8988T (cell line): ENCODE data around the gene ACER2.
"Not testable (repeated sequence)": the region's sequence is repeated elsewhere in the genome, so short reads cannot be mapped to it uniquely, and the experiment has no call there.

Experiments used
- DNase-seq: peaks from one replicate; pipeline ENCODE4 v3.0.0; 2011

The ACER2 gene

GRCh38 chr9:19409401-19410194 is 789 bp downstream of the ACER2 start:
- DNase-seq: peak; percentile 20

DNA sequence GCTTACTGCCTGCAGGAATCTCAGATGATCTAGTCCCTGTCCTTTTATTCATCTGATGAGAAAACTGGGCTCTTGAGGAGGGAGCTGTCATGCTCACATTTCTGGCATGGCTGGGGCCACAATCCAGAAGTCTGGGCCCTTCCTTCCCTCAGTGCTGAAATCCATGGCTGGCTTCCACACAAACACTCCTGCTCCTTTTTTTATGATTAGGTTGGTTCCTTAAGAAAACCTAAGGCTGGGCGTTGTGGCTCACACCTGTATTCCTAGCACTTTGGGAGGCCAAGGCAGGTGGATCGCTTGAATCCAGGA is 1.3 kb downstream of the ACER2 start:
- DNase-seq: no peak

DNA sequence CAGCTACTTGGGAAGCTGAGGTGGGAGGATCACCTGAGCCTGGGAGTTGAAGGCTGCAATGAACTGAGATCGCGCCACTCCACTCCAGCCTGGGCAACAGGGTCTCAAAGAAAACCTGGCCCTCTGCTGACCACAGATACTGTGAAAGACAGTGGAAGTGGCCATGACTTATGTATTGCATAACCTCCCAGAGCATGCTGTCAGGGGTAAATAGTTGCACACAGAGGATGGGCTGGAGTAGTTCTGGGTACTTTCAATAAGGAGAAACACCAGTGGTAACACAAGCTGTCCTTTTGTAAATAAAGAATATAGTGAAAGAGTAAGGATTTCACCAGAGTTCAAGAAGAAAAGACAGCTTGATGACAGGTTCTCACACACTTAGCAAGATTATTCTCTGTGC is 1.8 kb downstream of the ACER2 start:
- DNase-seq: no peak

DNA sequence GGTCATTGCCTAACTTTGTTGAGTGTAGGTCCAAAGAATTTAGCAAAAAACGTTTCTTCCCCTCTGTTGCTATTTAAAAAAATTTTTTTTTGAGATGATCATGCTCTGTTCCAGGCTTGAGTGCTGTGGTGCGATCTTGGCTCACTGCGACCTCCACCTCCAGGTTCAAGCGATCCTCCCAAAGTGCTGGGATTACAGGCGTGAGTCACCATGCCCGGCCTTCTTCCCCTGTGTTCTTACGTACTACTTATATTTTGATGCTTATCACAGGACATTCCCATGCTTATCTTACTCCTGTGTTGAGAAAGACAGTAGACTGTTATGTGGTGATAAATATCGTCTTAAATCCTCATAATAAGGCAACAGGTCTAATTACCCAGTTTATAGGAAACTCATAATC is 2.5 kb downstream of the ACER2 start:
- DNase-seq: no peak

- not testable (repeated sequence) for DNase-seq
Measured at GRCh38 chr9:19413456-19413855, 4.6 kb downstream of the ACER2 start.

DNA sequence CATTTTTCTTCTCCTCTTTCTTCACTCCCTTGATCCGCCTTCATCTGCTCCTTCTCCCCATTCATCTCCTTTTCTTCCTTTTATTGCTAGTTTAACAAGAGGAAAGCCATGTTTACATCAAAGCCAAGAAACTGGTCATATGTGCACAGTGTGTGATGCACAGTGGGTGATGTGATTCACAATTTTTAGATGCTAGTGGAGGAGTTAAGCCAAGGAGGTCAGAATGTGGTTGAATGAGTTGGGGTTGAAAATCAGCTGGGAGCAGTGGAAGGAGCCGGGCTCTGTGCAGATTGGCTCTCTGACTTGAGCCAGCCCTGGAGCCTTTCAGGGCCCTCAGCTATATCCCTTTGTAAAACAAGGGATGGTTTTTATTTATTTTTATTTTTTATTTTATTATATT is 7.3 kb downstream of the ACER2 start:
- DNase-seq: no peak

DNA sequence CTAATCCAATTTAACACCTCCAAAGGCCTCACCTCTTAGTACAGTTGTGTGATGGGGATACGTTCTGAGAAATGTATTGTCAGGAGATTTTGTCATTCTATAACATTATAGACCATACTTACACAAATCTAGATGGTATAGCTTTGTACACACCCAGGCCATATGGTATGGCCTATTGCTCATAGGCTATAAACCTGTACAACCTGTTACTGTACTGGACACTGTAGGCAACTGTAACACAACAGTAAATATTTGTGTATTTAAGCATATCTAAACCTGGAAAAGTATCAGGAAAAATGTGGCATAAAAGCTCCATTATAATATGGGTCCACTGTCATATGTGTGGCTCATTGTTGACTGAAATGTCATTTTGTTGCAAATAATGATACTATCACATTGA is 12.1 kb downstream of the ACER2 start:
- no peak for DNase-seq

- DNase-seq: no peak
Measured at GRCh38 chr9:19423163-19423562, 14.4 kb downstream of the ACER2 start.

DNA sequence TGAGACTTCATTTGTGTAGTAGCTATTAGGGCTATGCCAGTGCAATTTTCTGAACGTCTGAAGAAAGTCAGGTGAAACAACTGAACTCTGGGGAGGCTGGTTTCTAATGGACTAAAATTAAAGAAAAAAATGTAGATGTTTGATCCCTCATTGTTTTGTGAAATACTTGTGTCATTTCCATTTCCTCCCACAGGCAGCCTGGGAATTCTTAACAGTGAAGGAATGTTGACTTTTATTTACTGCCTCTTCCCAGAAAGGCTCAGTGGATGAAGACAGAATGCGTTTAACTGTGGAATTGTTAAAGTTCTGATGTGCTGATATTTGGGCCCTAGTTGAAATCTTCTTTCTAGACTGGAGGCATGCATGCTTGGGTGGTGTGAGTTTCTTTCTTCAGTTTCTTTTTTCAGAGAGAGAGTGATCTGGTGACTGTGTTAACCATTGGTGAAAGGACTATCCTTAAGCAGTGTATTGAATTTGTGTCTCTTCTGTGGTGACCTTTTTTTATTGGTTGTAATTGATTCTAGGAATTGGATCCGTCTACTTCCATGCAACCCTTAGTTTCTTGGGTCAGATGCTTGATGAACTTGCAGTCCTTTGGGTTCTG is 15.5 kb downstream of the ACER2 start:
- no peak for DNase-seq

DNA sequence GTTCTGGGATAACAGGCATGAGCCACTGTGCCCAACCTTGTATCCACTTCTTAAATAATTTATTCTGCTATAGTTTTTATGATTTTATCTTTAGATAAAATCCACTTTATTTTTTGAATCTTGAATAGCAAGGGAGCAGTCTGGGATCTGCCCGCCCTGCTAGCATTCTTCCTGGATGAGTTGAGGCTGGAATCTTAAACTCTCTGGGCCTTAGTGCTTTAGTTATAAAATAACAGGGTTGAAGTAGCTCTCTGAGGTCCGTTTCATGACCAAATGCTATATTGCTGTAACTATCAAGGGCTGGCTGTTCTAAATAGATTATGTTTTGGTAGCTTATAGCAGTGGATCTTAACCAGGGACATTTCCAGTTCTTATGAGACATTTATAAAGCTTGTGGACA is 20.8 kb downstream of the ACER2 start:
- no peak for DNase-seq

DNA sequence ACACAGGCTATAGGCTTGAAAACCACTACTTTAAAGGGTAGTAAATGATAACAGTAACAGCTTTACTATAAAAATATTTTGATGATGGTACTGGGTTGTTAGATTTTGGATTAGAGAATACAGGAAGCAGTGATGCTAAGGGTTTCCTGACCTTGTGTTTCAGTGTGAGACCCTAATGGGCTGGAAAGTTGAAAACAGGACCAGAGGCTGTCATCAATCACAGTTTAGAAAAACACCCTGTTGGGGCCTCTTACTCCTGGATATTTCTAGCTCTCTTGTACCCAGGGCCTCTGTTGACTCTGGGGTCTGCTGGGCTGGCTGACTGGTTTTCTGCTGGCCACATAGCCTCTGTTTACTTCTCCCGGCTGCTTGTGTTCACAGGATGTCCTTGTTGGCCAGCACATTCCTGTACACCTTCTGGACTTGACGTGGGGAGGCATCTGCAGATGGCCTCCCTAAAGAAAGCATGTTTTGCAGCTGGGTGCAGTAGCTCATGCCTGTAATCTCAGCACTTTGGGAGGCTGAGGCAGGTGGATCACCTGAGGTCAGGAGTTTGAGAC is 21.5 kb downstream of the ACER2 start:
- DNase-seq: no peak

DNA sequence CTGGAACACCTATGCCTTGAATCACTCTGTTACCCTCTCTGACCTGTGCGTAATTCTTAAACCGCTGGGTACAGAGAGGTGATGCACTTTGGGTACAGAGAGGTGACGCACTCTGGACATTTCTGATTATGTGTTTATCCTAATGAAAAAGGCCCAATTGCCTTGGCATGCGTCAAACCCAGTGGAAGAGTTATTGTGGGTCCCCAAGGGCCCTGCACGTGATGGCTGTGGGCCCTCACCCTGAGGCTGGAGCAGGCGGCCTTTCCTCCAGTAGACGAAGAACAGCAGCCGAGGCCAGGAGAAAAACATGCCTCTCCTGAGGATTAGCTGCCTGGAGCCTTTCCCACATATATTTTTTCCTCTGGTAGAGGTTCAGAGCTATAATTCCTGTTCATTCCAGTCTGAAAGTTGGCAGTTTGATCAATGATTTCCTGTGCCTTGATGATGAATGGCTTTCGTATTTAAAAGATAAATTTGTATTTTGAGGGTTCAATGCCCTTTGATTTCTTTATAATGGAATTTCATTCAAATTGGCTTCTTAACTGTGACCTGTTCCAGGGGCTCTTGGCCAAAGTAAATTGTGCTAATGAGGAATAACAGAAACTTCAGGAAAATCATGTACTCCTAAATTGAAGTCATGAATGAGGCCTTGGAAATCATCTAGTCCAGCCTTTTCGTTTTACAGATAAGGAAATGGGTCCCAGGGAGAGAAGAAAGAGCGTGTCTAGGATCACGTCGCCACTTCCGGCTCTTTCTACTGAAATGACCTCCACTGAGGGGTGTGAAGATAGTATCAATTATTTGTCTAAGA is 22.8 kb downstream of the ACER2 start:
- no peak for DNase-seq

DNA sequence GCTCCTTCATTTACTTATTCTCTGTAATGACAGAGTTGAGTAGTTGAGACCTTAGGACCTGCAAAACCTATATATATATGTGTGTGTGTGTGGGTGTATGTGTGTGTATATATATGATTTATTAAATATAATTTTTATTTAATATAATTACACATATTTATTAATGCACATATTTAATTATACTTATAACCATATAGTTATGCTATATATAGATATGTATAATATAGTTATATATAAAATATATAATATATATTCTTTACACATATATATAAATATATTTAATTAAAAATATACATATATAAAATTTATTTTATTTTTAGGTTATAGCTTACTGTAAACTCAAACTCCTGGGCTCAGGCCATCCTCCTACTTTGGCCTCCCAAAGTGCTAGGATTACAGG is 23.7 kb downstream of the ACER2 start:
- no peak for DNase-seq

GRCh38 chr9:19433729-19434128 is 24.9 kb downstream of the ACER2 start:
- not testable (repeated sequence) for DNase-seq

DNA sequence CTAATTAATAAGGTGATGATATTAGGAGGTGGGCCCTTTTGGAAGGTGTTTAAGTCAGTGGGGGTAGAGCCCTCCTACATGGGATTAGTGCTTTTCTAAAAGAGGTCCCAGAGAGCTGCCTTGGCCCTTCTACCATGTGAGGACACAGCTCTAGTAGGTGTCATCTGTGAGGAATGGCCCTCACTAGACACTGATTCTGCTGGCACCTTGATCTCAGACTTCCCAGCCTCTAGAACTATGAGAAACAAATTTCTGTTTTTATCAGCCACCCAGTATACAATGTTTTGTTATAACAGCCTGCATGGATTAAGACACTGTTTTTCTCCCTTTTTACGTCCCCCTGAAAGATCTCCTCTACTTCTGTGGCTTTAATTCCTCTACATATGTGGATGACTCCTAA is 31.6 kb downstream of the ACER2 start:
- DNase-seq: no peak

DNA sequence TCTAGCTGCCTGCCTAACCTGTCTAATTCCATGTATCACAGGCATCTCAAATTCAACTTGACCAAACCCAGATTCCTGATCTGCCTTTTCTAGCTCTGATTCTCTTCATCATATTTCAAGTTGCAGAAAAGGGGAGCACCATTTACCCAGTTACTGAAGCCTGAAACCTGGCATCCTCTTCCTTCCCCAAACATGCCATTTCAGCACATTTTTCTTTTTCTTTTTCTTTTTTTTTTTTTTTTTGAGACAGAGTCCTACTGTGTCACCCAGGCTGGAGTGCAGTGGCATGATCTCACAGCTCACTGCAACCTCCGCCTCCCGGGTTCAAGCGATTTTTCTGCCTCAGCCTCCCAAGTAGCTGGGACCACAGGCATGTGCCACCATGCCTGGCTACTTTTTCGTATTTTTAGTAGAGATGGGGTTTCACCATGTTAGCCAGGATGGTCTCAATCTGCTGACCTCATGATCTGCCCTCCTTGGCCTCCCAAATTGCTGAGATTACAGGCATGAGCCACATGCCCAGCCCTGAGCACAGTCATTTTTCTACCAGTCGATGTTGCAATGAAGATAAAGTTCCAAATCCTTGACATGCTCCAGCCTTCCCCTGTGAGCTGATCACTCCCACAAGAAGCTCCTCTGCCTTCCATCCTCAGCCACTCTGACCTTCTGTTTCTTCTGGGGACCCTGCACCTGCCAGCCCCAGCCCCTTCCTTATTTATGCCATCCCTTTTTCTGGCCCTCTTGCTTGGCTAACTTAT is 32.2 kb downstream of the ACER2 start:
- no peak for DNase-seq

DNA sequence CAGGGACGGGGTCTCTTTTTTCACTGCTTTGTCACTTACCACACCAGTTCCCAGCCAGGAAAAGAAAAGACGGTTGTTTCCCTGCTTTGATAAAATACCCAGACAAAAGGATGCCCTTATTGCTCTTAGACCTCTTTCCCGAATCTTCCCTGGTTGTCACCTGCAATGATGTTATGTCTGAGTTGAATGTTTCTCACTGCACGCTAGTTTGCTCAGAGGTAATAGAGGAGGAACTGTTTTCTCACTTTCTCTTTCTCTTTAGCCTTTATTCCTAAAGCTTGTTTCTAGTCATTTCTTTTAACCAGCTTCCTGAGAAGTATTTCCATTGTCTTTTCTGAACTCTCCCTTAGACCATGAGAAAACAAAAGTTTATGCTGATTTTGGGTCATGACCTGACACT is 32.9 kb downstream of the ACER2 start:
- DNase-seq: no peak

GRCh38 chr9:19442240-19442639 is 33.4 kb downstream of the ACER2 start:
- no peak for DNase-seq

- DNase-seq: no peak
Measured at GRCh38 chr9:19445452-19445851, 36.6 kb downstream of the ACER2 start.

- DNase-seq: no peak
Measured at GRCh38 chr9:19446361-19446861, 37.6 kb downstream of the ACER2 start.

GRCh38 chr9:19451240-19452087 is 42.7 kb downstream of the ACER2 start:
- DNase-seq: no peak

- DNase-seq: no peak
Measured at GRCh38 chr9:19456426-19456825, 47.6 kb downstream of the ACER2 start.
